Fibroblast of lung (primary cell): ENCODE results near the gene PCGF5. TPM values are rescaled to one million over a fixed set of nuclear protein-coding genes. Genes with fewer than 3 reads are reported as not detected.
A peak's percentile ranks its signal among the peaks of the same experiment; 100 is the strongest.

ENCODE experiments used
- DNase-seq, 2 donors: peaks; one replicate each; pipeline versions ENCODE4 v3.0.0 to v3.0.0-alpha.2; 2010; ENCODE audit warnings: low read depth in 2 of 2
- H2AFZ ChIP-seq: 2 replicates; pipeline ENCODE4 v1.5.1; 2012; ENCODE audit warnings: low read length, control low read depth, inconsistent platforms
- H3K27ac ChIP-seq: 2 replicates; pipeline ENCODE4 v1.5.1; 2011; ENCODE audit warnings: low read length, control low read depth; ENCODE audit not compliant: insufficient read depth
- H3K27me3 ChIP-seq: 2 replicates; pipeline ENCODE4 v1.5.1; 2011; ENCODE audit warnings: mild to moderate bottlenecking, low read length; ENCODE audit not compliant: control insufficient read depth, insufficient read depth
- H3K36me3 ChIP-seq: 2 replicates; pipeline ENCODE4 v1.5.1; 2011; ENCODE audit warnings: low read length; ENCODE audit not compliant: control insufficient read depth, insufficient read depth
- H3K4me1 ChIP-seq: 2 replicates; pipeline ENCODE4 v1.5.1; 2011; ENCODE audit warnings: low read length; ENCODE audit not compliant: control insufficient read depth, insufficient read depth; ENCODE audit errors: extremely low read depth
- H3K4me2 ChIP-seq: 2 replicates; pipeline ENCODE4 v1.5.1; 2011; ENCODE audit warnings: low read length, control low read depth; ENCODE audit not compliant: insufficient read depth; ENCODE audit errors: extremely low read depth
- H3K4me3 ChIP-seq, 4 experiments: fragments of 200-600 bp in 1 of 4; sonication (generic) in 1 of 4; replicated peaks in 1 of 4; 2 replicates each; pipeline ENCODE4 v1.5.1; 2011 to 2016; ENCODE audit warnings: low read length in 4 of 4, low read depth in 3 of 4, mild to moderate bottlenecking in 3 of 4, control low read depth in 2 of 4, inconsistent platforms in 1 of 4, mixed read lengths in 1 of 4; ENCODE audit not compliant: insufficient read depth in 1 of 4; ENCODE audit errors: control extremely low read depth in 1 of 4
- H3K79me2 ChIP-seq: 2 replicates; pipeline ENCODE4 v1.5.1; 2012; ENCODE audit warnings: mild to moderate bottlenecking, low read length, inconsistent platforms; ENCODE audit not compliant: control insufficient read depth, insufficient read depth
- H3K9ac ChIP-seq: 2 replicates; pipeline ENCODE4 v1.5.1; 2011; ENCODE audit warnings: mild to moderate bottlenecking, low read length, control low read depth; ENCODE audit not compliant: insufficient read depth
- H3K9me3 ChIP-seq: 2 replicates; pipeline ENCODE4 v1.5.1; 2012; ENCODE audit warnings: low read depth, low read length; ENCODE audit not compliant: control insufficient read depth, insufficient read depth
- H4K20me1 ChIP-seq: 2 replicates; pipeline ENCODE4 v1.5.1; 2011; ENCODE audit warnings: low read length; ENCODE audit not compliant: control insufficient read depth, insufficient read depth; ENCODE audit errors: extremely low read depth
- EZH2 ChIP-seq: IDR thresholded peaks from 2 replicates; pipeline ENCODE4 v1.5.1; 2012; ENCODE audit warnings: low read length, control low read depth, mild to moderate bottlenecking; ENCODE audit errors: missing control alignments
- polyA plus RNA-seq, 2 donors: library from polyadenylated mRNA; depleted of rRNA in 1 of 2; stranded (reverse) in 1 of 2; unstranded in 1 of 2; fragments of >200 nt; gene quantifications; 2 replicates each; pipeline ENCODE4 v1.2.1, GENCODE V29; 2011 to 2012; ENCODE audit warnings: missing spikeins in 1 of 2
- total RNA-seq: library from RNA; depleted of rRNA; stranded (reverse); fragments of >200 nt; gene quantifications from 2 replicates; pipeline ENCODE4 v1.2.1, GENCODE V29; 2014
- TF ChIP-seq, protein P1 (sequence below), 2 donors: IDR thresholded peaks in 1 of 2; conservative IDR thresholded peaks in 1 of 2; 1 replicate in 1 of 2; 2 replicates in 1 of 2; pipeline ENCODE4 v1.5.1; 2011 to 2012; ENCODE audit warnings: low read length in 2 of 2, control low read depth in 1 of 2, inconsistent platforms in 1 of 2, low read depth in 1 of 2, mild to moderate bottlenecking in 1 of 2

Gene PCGF5
- total and polyA plus RNA-seq, 2 donors (not counting 1 experiment from before 2014, with no cell fraction given) = 31.3 to 31.5 TPM

DNA sequence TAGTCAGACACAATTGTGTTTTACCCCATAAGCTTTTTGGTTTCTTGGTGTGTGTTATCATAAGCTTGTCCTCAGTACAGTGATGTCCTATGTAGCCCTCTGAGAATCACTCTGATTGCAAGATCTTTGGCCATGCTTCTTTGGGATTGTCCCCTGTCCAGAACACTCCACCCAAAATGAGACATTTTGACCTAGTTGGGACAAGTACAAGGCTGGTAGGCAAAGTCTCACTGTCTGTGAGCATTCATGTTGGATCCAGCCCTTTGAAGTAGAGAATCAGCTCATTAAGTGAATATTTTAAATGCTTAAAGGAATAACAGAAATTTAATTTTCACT is 28.9 kb upstream of the PCGF5 start:
- Histone ChIP-seq H3K9ac (no peak overlapping the region), H3K36me3 (no peaks in the 10 kb centered on the region), H3K9me3 (no peaks in the 10 kb centered on the region), H3K79me2 (peaks cover 2% of the 10 kb centered on the region), H3K27me3 (no peaks in the 10 kb centered on the region), H2AFZ (no peak overlapping the region), H3K27ac (no peak overlapping the region), H3K4me2 (no peak overlapping the region), H4K20me1 (no peaks in the 10 kb centered on the region), H3K4me1 (peaks cover 13% of the 10 kb centered on the region), H3K4me3 (no peak overlapping the region)
- TF ChIP-seq EZH2 = no peak
- TF ChIP-seq, protein P1, sequence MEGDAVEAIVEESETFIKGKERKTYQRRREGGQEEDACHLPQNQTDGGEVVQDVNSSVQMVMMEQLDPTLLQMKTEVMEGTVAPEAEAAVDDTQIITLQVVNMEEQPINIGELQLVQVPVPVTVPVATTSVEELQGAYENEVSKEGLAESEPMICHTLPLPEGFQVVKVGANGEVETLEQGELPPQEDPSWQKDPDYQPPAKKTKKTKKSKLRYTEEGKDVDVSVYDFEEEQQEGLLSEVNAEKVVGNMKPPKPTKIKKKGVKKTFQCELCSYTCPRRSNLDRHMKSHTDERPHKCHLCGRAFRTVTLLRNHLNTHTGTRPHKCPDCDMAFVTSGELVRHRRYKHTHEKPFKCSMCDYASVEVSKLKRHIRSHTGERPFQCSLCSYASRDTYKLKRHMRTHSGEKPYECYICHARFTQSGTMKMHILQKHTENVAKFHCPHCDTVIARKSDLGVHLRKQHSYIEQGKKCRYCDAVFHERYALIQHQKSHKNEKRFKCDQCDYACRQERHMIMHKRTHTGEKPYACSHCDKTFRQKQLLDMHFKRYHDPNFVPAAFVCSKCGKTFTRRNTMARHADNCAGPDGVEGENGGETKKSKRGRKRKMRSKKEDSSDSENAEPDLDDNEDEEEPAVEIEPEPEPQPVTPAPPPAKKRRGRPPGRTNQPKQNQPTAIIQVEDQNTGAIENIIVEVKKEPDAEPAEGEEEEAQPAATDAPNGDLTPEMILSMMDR (conservative IDR thresholded peaks at IDR 0.05 in 1 of 2, IDR thresholded peaks at IDR 0.05 in 1 of 2; ENCODE audit: low read depth in 1 of 2, low read length in 2 of 2) = no peak
- DNase-seq = no peak

DNA sequence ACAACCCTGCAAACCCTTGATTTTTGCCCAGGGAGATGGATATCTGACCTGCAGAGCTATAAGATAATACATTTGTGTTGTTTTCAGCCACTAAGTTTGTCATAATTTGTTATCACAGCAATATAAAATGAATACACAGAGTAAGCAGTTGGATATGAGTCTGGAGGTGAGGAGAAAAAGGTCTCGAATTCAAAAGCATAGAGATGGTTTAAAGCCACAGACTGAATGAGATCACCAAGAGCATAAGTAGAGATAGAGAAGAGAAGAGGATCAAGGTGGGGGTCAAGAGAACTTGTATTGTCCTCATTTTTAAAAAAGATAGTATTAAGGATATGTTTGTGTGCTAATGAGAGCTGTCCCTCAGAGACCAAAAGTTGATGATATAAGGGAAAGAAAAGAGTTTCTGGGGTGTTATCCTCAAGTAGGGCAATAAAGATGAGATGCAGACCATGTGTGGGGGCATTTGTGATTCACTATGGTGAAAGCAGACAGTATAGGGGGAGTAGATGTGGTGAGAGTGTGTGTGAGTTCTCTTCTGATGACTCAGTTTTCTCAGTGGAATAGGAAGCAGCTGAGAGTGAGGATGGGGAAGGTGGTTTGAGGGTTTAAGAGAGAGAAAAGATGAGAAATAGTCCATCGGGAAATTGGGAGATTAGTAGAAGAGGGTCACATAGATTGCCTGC is 25.8 kb upstream of the PCGF5 start:
- Histone ChIP-seq H3K4me1 (peaks cover 18% of the 10 kb centered on the region), H3K9me3 (no peaks in the 10 kb centered on the region), H3K36me3 (no peaks in the 10 kb centered on the region), H3K4me3 (no peak overlapping the region), H3K27ac (no peak overlapping the region), H3K4me2 (no peak overlapping the region), H3K79me2 (no peaks in the 10 kb centered on the region), H3K9ac (no peak overlapping the region), H2AFZ (no peak overlapping the region), H3K27me3 (no peaks in the 10 kb centered on the region), H4K20me1 (no peaks in the 10 kb centered on the region)
- DNase-seq = peak; percentile 22 to 72
- no peak for TF ChIP-seq EZH2
- TF ChIP-seq, protein P1 (conservative IDR thresholded peaks at IDR 0.05 in 1 of 2, IDR thresholded peaks at IDR 0.05 in 1 of 2; ENCODE audit: low read depth in 1 of 2, low read length in 2 of 2) = no peak

DNA sequence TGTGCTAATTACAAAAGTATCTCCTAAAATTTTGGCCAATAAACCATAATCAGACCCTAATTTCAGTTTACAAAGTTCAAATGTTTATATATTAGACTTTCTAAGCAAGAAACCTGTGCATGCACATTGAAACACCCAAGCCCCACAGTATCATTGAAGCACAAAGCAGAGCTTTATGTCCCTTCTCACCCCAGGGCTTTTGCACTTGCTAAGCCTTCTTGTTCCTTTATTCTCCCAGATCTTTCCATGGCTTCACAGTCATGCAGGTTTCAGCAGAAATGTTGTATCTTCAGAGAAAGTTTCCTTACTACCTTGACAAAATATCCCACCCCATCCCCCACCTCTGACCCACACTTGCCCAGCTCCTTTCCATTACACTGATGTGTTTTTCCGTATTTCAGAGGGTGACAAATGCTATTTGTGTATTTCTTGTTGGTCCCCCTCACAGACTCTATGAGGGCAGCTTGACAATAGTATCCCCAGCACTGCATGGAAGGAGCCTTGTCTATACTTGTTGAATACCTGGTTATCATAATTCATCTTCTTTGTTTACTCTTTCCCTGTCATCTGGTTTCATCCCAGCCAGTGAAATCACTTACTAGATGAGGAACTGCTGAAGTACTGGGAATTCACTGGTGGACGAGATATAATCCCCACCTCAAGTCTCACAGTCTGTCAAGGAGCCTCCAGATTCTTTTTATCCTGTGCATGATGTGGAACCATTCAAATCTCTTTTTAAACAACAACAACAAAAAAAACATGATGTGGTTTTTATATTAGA is 24.0 kb upstream of the PCGF5 start:
- Histone ChIP-seq H3K79me2 (no peaks in the 10 kb centered on the region), H3K27me3 (no peaks in the 10 kb centered on the region), H3K9ac (no peak overlapping the region), H3K4me1 (peaks cover 5% of the 10 kb centered on the region), H3K27ac (no peak overlapping the region), H2AFZ (no peak overlapping the region), H3K36me3 (no peaks in the 10 kb centered on the region), H3K4me3 (no peak overlapping the region), H4K20me1 (no peaks in the 10 kb centered on the region), H3K4me2 (no peak overlapping the region), H3K9me3 (no peaks in the 10 kb centered on the region)
- DNase-seq = peak in 1 of 2 donors; percentile 15
- TF ChIP-seq, protein P1 (conservative IDR thresholded peaks at IDR 0.05 in 1 of 2, IDR thresholded peaks at IDR 0.05 in 1 of 2; ENCODE audit: low read depth in 1 of 2, low read length in 2 of 2) = no peak
- TF ChIP-seq EZH2 = no peak
